Endothelial cell of umbilical vein (primary cell): Measurements from ENCODE around the gene GALNT13.

ENCODE experiments used
- EZH2 ChIP-seq: IDR thresholded peaks from 2 replicates; pipeline ENCODE4 v1.6.1; 2012; ENCODE audit warnings: borderline replicate concordance, low read depth, mild to moderate bottlenecking, moderate library complexity, low read length, inconsistent platforms; ENCODE audit not compliant: severe bottlenecking
- FOS ChIP-seq: IDR thresholded peaks from 2 replicates; pipeline ENCODE4 v1.6.1; 2011; ENCODE audit warnings: mild to moderate bottlenecking, low read length, moderate library complexity, borderline replicate concordance; ENCODE audit not compliant: insufficient read depth
- MYC ChIP-seq: IDR thresholded peaks from one replicate; pipeline ENCODE4 v1.6.1; 2011; ENCODE audit warnings: mild to moderate bottlenecking, low read depth, low read length
- POLR2A ChIP-seq: IDR thresholded peaks from 2 replicates; pipeline ENCODE4 v1.6.1; 2012; ENCODE audit warnings: low read depth, mild to moderate bottlenecking, control low read depth, low read length
- POLR2AphosphoS5 ChIP-seq: IDR thresholded peaks from 2 replicates; pipeline ENCODE4 v1.6.1; 2012; ENCODE audit warnings: low read depth, mild to moderate bottlenecking, control low read depth, low read length, moderate library complexity; ENCODE audit not compliant: insufficient read depth
- TF ChIP-seq, protein P1 (sequence below), 2 donors: IDR thresholded peaks; 1 replicate in 1 of 2; 2 replicates in 1 of 2; pipeline ENCODE4 v1.5.1; 2011; ENCODE audit warnings: low read length in 2 of 2, mild to moderate bottlenecking in 2 of 2, moderate library complexity in 2 of 2, control low read depth in 1 of 2, inconsistent platforms in 1 of 2, low read depth in 1 of 2; ENCODE audit not compliant: insufficient read depth in 1 of 2; ENCODE audit errors: extremely low read depth in 1 of 2
- TF ChIP-seq, protein P2 (sequence below): IDR thresholded peaks from 2 replicates; pipeline ENCODE4 v1.6.1; 2011; ENCODE audit not compliant: insufficient read depth, insufficient read length

DNA sequence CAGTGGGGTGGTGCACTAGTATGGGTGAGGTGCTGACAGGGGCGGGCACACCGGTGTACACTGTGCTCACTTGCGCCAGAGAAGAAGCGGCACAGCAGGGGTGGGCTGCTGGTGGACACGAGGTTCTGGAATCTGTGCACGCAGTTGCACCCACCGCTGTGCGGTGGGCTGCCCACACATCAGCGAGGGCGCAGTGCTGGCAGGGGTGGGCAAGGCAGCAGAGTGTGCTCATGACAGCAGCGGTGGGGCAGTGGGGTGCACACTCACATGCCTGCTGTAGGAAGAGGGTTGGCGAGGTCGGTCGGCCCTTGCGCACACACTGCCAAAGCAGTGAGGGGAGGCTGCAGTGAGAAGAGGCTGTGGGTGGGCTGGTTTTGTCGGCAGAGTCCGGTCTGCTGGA, 141.8 kb downstream of the GALNT13 start:
- TF ChIP-seq, protein P1, sequence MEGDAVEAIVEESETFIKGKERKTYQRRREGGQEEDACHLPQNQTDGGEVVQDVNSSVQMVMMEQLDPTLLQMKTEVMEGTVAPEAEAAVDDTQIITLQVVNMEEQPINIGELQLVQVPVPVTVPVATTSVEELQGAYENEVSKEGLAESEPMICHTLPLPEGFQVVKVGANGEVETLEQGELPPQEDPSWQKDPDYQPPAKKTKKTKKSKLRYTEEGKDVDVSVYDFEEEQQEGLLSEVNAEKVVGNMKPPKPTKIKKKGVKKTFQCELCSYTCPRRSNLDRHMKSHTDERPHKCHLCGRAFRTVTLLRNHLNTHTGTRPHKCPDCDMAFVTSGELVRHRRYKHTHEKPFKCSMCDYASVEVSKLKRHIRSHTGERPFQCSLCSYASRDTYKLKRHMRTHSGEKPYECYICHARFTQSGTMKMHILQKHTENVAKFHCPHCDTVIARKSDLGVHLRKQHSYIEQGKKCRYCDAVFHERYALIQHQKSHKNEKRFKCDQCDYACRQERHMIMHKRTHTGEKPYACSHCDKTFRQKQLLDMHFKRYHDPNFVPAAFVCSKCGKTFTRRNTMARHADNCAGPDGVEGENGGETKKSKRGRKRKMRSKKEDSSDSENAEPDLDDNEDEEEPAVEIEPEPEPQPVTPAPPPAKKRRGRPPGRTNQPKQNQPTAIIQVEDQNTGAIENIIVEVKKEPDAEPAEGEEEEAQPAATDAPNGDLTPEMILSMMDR (IDR thresholded peaks at IDR 0.05; ENCODE audit: extremely low read depth in 1 of 2, insufficient read depth in 1 of 2, low read depth in 1 of 2, low read length in 2 of 2) = no peak
- TF ChIP-seq FOS (no peak), POLR2A (no peak), POLR2AphosphoS5 (no peak), EZH2 (no peak), MYC (no peak)
- TF ChIP-seq, protein P2, sequence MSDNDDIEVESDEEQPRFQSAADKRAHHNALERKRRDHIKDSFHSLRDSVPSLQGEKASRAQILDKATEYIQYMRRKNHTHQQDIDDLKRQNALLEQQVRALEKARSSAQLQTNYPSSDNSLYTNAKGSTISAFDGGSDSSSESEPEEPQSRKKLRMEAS = no peak
